HG02938 (cell line): Measurements from ENCODE around the gene CDK9.
A peak's percentile ranks its signal among the peaks of the same experiment; 100 is the strongest.

Experiments used
- ATAC-seq: cut with Tn5 transposase; IDR thresholded peaks from one replicate; pipeline ENCODE4 v1.9.1; 2021; ENCODE audit warnings: mild to moderate bottlenecking, moderate library complexity; ENCODE audit not compliant: unreplicated experiment

Gene CDK9

DNA sequence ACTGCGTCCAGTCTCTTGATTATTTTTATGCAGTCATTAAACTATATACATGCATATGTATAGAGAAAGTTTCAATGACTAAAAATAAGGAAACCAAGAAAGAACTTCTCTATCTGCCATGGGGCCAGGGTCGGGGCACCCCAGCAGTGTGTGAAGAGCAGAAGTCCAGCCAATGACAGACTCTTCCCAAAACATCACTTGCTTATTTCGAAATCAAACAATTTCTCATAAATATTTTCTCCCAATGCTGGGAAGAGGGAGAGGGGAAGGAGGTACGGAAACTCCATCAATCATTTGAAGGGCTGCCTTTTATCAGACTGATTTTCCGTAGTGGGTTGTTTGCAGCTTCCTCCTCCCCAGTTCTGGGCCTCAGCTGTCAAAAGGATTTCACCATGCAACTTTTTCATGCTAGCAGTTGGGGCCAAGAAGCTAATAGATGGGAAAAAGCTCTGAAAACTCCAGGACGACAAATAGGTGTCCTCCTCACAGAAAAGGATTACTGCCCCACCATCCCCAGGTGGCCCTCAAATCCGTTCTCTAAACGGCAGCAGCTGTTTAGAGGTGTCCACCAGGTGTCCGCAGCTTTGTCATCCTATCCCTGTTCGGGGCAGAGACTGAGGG lies 16.2 kb downstream of the CDK9 start:
- ATAC-seq: no peak

DNA sequence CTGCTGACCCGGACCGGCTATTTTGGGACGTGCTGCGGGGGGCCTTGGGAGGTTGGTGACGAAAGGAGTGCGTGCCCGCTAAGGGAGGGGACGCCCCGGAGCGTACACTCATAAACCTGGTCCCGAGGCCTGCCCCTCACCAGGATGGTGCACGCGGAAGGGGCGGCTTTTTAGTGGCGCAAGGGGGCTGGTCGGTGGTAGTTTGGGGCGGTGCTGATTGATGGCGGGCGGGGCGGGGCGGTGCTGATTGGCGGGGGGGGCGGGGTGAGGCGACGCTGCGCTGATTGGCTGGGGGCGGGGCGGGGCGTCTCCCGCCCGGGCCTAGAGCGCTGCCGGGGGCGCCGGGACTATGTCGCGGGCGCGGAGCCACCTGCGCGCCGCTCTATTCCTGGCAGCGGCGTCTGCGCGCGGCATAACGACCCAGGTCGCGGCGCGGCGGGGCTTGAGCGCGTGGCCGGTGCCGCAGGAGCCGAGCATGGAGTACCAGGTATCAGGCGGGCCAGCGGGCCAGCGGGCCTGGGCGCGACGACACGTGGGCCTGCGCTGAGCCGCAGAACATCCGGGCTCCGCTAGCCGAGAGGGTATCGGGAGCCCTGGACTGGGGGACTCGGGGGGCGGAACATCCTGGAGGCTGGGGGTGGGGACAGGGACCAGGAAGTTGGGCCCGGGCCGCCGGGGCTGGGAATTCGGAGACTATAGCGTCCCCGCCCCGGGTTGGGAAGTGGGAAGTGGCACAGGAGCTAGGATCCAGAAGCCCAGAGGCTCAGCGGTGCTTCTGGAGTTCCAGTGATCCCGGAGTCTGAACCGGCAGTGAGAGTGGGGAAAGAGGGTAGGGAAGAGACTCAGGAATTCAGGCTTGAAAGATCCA lies 17.0 kb downstream of the CDK9 start, which contains the start of gene FPGS:
TSS of gene FPGS (plus strand) at position 307 of the 868 bp plus-strand sequence. CDS start at position 350, 43 bp downstream.
- ATAC-seq: peak; percentile 59

DNA sequence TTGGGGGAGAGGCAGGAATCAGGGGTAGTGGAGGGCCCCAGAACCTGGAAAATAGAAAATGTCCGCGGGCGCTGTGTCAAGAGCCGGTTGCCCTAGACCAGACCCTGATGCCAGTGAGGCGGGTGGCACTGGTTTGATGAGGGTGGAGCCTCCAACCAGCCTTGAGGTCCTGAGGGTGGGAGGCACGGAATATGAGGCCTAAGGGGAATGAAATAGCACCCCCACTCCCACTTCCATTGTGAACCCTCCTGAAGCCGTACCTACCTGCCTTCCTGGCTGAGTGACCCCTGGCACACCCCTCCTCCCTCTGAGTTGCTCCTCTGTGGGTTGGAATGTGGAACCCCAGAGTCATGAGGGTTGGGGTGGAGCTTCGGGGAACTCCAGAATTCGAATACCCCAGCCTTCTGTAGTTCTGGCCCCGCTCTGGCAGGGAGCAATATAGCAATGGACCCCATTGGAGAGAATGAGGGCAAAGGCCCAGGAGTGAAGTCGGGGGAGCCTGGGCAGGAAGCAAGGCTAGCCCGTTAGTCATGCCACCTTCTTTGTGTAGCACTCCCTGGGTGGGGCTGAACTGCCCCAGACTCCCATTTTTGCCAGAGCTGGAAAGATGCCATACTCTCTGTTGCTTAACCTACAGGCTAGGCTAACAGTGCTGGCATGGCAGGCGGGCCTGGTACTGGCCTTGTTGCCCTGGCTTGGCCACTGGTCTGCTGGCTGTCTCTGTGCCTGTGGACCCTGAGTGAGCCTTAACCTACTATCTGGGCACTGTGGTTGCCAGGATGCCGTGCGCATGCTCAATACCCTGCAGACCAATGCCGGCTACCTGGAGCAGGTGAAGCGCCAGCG lies 17.9 kb downstream of the CDK9 start:
- no peak for ATAC-seq

DNA sequence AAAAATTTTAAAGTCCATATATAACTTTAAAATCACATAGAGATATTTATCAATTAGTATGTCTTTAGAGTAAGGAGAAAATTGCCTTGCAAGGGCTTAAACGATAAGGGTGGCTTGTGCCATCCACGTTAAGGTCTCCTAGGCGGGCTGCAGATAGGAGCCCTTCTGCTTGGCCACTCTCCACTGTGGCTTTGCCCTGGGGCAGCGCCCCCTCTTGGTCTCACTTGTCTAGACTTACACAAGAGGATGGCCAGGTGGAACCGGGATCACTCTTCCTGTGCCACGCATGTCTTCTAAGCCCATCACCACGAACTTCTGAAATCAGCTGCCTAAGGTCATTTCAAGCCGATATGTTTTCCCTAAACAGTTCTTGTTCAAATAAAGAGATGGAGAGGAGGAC lies 19.8 kb downstream of the CDK9 start:
- no peak for ATAC-seq

DNA sequence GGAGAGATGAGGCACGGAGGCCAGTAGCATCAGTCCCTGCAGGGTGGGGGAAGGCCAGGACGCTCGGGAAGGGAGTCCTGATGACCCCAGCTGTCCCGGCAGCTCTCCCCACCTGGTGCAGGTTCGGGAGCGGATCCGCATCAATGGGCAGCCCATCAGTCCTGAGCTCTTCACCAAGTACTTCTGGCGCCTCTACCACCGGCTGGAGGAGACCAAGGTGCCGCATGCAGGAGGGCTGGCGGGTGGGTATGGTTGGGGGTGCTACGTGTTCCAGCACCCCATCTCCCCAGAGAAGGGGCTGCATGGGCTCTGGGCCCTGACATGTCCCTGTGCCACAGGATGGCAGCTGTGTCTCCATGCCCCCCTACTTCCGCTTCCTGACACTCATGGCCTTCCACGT lies 21.0 kb downstream of the CDK9 start:
- ATAC-seq: no peak

DNA sequence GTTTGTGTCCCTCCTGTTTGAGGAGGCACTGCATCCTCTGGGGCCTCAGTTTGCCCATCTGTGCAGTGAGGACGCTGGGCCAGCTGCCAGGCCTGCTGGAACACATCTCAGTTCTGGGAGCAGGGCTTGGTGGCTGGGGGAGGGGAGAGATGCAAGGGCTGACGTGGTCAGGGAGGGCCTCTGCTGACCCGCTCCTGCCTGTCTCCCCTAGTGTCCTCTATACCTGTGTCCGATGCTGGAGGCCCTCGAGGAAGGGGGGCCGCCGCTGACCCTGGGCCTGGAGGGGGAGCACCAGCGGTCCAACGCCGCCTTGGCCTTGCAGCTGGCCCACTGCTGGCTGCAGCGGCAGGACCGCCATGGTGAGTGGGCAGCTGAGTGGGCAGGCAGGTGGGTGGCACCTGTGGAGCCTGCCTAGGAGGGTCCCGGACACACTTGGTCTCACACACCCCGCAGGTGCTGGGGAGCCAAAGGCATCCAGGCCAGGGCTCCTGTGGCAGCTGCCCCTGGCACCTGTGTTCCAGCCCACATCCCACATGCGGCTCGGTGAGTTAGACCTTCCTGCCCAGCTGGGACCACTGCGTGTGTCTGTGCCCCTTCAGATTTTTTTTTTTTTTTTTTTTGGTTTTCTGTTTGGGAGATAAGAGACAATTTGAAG lies 22.6 kb downstream of the CDK9 start:
- ATAC-seq: no peak

DNA sequence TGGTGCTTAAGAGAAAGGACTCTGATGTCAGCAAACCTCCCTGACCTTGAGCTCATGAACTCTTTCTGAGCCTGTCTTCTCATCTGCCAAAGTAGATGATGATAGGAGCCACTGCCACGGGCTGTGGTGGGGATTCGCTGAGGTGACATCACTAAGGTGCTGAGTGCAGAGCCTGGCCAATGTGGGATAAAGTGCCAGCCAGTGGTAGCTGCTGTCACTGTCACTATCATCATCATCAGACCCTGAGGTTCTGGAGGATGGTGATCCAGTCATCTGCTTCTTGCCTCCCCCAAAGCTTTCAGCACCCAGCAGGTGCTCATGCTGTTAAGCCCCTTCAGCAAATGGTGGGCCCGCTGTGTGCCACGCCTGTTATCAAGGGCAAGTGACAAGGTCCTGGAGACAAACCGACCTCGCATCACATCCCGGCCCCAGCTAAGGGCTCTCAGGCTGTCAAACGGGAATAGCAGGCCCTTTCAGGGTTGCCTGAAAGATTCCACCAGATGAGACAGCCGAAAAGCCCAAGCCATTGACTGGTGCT lies 23.2 kb downstream of the CDK9 start:
- ATAC-seq: no peak

DNA sequence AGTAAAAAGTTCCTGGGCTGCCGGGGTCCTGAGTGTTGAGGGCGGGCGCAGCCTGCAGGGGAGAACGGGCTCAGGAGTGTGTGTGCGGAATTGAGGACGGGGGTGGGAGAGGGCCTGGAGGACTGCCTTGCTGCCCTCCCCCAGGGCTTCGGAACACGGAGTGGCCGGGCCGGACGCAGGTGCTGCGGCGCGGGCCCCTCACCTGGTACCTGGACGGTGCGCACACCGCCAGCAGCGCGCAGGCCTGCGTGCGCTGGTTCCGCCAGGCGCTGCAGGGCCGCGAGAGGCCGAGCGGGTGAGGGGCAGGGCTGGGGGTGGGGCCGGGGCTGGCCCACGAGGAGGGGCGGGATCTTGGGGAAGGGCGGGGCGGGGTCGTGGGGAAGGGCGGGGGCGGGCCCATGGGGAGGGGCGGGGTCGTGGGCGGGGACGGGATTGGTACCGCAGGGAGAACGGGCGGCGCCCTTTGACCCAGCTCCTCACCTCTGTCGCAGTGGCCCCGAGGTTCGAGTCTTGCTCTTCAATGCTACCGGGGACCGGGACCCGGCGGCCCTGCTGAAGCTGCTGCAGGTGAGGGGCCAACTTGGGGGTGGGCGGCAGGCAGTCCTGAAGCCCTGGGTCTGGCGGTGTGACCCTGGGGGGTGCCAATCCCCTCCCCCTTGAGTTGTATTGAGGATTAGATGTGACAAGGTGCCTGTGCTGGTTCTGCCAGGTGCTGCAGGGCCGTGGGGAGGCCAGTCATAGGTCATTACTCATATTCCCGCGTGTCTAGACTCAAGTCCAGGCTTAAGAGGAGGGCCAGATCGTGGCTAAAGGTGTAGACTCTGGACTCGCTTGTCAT lies 23.9 kb downstream of the CDK9 start:
- ATAC-seq: no peak

DNA sequence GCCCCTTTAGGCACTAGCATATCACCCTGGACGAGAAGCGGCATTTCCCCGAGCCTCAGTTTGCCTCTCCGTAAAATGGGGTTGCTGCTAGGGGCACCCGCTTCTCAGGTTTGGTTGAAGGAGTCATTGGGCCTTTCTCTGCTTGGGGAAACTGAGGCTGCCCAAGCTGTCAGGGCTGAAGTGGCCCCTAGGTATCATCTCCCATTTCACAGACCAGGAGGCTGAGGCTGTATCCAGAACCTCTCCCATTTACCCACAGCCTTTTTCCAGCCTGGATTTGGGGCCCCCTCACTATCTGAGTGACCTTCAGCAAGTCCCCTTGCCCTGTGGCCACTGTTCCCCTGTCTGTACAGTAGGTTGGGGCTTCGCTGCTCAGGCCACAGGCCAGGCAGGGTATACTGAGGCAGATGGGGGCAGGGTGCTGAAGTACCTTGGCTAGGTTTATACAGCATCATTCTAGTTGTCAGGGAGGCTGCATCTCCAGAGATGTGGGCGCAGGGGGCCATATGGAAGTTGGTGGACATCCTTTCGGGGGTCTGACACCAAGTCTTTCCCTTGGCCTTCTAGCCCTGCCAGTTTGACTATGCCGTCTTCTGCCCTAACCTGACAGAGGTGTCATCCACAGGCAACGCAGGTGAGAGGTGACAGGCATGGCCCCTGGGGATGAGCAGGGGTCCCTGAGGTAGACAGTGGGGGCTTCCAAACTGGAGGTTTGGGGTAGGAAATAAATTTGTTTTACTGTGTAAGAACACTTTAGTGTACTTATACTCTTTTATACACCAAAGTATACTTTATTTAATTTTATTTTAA lies 24.7 kb downstream of the CDK9 start:
- no peak for ATAC-seq

DNA sequence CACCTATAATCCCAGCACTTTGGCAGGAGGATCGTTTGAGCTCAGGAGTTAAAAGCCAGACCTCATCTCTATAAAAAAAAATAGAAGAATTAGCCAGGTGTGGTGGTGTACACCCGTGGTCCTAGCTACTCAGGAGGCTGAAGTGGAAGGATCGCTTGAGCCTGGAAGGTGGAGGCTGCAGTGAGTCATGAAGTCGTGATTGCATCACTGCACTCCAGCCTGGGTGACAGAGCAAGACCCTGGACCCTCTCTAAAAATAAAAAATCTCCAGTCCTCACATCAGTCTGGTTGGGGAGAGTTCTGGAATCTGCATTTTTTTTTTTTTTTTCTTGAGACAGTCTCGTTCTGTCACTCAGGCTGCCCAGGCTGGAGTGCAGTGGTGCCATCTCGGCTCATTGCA lies 26.2 kb downstream of the CDK9 start:
- no peak for ATAC-seq

DNA sequence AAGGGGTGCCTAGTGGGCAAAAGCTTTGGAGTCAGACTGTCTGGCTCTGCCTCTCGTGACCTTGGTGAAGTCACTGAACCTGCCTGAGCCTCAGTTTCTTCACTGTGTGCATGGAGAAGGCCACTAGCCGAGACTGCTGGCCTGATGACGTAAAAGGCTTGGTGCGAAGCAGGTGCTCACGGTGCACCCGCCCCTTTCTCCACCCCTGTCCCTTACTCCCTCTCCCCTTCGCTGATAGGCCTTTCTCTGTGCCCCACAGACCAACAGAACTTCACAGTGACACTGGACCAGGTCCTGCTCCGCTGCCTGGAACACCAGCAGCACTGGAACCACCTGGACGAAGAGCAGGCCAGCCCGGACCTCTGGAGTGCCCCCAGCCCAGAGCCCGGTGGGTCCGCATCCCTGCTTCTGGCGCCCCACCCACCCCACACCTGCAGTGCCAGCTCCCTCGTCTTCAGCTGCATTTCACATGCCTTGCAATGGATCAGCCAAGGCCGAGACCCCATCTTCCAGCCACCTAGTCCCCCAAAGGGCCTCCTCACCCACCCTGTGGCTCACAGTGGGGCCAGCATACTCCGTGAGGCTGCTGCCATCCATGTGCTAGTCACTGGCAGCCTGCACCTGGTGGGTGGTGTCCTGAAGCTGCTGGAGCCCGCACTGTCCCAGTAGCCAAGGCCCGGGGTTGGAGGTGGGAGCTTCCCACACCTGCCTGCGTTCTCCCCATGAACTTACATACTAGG lies 27.3 kb downstream of the CDK9 start:
- ATAC-seq: no peak

DNA sequence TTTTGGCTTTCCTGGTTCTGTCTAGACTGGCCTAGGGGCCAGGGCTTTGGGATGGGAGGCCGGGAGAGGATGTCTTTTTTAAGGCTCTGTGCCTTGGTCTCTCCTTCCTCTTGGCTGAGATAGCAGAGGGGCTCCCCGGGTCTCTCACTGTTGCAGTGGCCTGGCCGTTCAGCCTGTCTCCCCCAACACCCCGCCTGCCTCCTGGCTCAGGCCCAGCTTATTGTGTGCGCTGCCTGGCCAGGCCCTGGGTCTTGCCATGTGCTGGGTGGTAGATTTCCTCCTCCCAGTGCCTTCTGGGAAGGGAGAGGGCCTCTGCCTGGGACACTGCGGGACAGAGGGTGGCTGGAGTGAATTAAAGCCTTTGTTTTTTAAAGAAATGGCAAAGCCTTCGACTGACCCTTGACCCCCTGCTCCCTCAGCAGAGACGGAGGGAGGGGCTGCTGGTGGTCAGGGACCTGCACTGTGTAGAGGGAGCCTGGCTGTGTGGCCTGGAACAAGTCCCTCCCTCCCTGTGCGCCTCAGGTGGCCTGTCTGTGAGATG lies 27.9 kb downstream of the CDK9 start:
- no peak for ATAC-seq

DNA sequence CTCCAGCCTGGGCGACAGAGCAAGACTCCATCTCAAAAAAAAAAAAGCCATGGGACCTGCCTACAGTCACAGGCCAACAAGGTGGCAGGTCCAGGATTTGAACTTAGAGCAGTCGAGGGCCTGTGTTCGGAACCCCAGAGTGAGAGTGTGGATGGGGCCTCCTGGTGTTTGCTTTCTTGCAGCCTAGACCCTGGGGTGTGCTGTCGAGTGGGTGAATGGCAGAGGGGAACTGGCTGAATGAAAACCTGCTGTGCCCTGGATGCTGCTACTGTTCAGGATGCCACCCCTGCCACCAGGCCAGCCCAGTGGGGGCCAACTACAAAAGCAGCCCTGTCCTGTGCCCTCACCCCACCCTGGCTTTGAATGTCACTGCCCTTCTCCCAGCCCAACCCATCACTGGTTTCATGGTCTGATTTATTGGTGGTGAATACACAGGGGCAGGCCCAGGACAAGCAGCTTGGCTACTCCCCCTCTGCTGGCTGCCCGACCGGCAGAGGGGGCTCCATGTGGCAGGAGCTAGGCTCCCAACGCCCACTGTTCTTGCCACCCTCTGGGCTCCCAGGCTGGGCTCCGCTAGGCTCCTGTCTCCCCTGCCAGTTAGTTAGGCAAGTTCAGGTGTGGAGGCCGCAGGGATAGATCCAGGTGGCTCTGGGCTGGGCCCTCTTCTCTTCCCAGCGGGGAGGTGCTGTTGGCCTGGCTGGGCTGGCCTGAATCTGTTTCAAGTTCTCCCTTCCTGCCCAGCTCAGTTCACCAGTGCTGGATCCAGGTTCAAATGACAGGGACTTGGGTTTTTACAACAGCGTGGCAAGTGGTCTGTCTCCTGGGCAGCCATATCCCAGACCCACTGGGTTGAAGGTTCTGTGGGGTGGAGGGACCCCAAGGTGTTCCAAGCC lies 29.0 kb downstream of the CDK9 start:
- no peak for ATAC-seq

DNA sequence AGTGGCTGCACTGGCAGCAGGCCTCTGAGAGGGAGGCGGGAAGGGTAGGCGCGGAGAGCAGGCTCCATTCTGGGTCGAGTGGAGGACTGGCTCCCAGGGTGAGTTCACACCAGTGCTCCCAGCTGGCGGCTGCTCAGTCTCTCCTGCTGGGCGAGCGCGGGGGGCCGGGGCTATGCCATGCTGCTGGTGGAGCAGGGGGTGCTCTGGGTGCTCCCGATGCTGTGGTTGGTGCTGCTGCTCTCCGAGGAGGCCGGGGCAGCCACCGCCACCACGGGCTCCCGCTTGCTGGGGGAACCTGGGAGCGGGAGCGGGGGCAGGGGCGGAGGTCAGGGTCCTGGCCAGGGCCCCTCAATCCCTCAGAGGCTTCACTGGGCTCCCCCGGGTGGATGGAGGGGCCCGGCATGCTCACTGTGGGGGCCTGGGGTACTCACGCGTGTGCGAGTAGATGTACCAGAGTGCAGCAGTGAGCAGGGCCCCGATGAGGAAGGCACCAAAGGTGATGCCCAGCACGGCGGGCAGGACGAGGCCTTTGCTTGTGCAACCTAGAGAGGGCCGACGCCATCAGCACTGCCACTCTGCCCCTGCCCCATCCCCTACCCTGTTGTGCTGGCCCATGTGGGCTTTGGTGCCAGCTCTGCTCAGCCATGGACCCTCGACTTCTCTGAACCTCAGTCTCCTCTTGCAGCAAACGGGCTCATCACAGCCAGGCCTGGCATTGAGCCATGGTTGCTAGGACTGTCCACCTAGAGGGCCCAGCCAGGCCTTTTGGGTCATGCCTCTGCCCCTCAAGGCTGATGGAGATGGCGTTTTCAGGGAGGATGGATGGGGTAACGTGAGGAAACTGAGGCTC lies 29.9 kb downstream of the CDK9 start:
- ATAC-seq: no peak

DNA sequence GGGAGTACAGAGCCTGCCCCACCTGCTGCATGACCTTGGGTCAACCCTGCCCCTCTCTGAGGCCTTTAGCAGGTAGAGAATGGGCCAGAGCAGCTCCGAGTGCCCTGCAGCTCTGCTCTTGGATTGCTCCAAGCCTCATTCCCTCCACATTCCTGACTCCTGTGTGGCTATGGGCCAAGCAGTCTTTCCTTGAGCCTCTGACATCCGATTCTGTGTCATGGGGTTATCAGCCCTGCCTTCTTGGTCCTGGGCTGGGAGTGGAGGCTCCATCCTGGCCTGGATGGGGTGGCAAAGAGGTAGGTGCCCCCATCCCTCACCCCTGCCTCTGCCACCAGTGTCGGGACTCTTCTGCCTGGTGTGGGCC lies 30.5 kb downstream of the CDK9 start:
- no peak for ATAC-seq

DNA sequence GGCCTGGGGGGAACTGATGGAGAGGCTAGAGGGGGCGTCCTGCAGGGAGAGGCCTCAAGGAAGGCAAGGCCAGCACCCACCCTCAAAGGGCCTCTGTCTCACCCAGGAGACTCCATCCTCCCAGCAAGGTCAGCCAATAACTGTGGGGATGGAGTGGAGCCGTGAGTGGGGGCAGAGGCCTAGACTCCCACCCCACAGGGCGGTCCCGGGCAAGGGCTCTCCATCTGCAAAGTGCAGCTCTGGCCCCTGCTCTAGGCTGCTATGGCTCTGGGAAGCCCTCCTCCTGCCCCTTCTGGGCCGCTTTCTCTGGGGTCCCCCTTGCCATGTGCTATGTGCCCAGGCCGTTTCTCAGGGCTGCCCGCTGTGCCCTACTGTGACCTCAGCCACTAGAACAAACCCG lies 30.9 kb downstream of the CDK9 start:
- ATAC-seq: no peak
